ENCODE measurements around the gene DCC. TPM values are rescaled to one million over a fixed set of nuclear protein-coding genes. Genes with fewer than 3 reads are reported as not detected.

DCC gene
- total RNA-seq, 6 donors from 2014 or later: 0.33 to 3.5 (median 1.0) TPM

GRCh38 chr18:52992041-52992440, 652.0 kb downstream of the DCC start:
- Histone ChIP-seq H3K36me3 (no peaks in the 10 kb centered on the region), H3K27ac (no peak overlapping the region), H3K4me3 (no peak overlapping the region), H3K27me3 (no peaks in the 10 kb centered on the region), H3K9me3 (no peaks in the 10 kb centered on the region), H3K4me1 (no peaks in the 10 kb centered on the region)
- DNase-seq (no peak), ATAC-seq (ENCODE audit: low FRiP score in 2 of 2) (no peak)
- TF ChIP-seq POLR2AphosphoS5 (IDR thresholded peaks at IDR 0.05): no peak
- TF ChIP-seq CTCF (IDR thresholded peaks at IDR 0.05): no peak
- TF ChIP-seq EP300 (IDR thresholded peaks at IDR 0.05): no peak
- TF ChIP-seq POLR2A (IDR thresholded peaks at IDR 0.05): no peak
- WGBS, 2 donors: 73% methylated on average over 6 of the region's 6 CpGs

- Histone ChIP-seq H3K4me3 (no peak overlapping the region), H3K36me3 (no peaks in the 10 kb centered on the region), H3K4me1 (no peaks in the 10 kb centered on the region), H3K9me3 (no peaks in the 10 kb centered on the region), H3K27me3 (no peaks in the 10 kb centered on the region), H3K27ac (no peak overlapping the region)
- 52 to 62% methylated on average over 4 of the region's 4 CpGs for WGBS, 2 donors
- TF ChIP-seq EP300 (IDR thresholded peaks at IDR 0.05) (no peak), POLR2A (IDR thresholded peaks at IDR 0.05) (no peak), POLR2AphosphoS5 (IDR thresholded peaks at IDR 0.05) (no peak), CTCF (IDR thresholded peaks at IDR 0.05) (no peak)
- ATAC-seq (ENCODE audit: low FRiP score in 2 of 2) (peak in 1 of 2 donors; percentile 45), DNase-seq (no peak)
Observed at GRCh38 chr18:52995875-52996274, 655.9 kb downstream of the DCC start.

GRCh38 chr18:52999633-53000032, 659.6 kb downstream of the DCC start:
- Histone ChIP-seq H3K36me3 (no peaks in the 10 kb centered on the region), H3K27ac (no peak overlapping the region), H3K4me3 (no peak overlapping the region), H3K9me3 (no peaks in the 10 kb centered on the region), H3K27me3 (no peaks in the 10 kb centered on the region), H3K4me1 (no peaks in the 10 kb centered on the region)
- 86 to 90% methylated on average over 2 of the region's 2 CpGs for WGBS, 2 donors
- no peak for ATAC-seq (ENCODE audit: low FRiP score in 2 of 2)
- no peak for TF ChIP-seq POLR2AphosphoS5 (IDR thresholded peaks at IDR 0.05)
- TF ChIP-seq EP300 (IDR thresholded peaks at IDR 0.05): no peak
- no peak for TF ChIP-seq POLR2A (IDR thresholded peaks at IDR 0.05)
- no peak for TF ChIP-seq CTCF (IDR thresholded peaks at IDR 0.05)
- no peak for DNase-seq

- Histone ChIP-seq H3K4me1 (no peaks in the 10 kb centered on the region), H3K27ac (no peak overlapping the region), H3K36me3 (no peaks in the 10 kb centered on the region), H3K27me3 (no peaks in the 10 kb centered on the region), H3K4me3 (no peak overlapping the region), H3K9me3 (no peaks in the 10 kb centered on the region)
- DNase-seq: no peak
- 23 to 42% methylated on average over 1 of the region's 1 CpG for WGBS, 2 donors
- ATAC-seq (ENCODE audit: low FRiP score in 2 of 2): no peak
- TF ChIP-seq CTCF (IDR thresholded peaks at IDR 0.05) (no peak), POLR2A (IDR thresholded peaks at IDR 0.05) (no peak), EP300 (IDR thresholded peaks at IDR 0.05) (no peak), POLR2AphosphoS5 (IDR thresholded peaks at IDR 0.05) (no peak)
Observed at GRCh38 chr18:53004798-53005197, 664.8 kb downstream of the DCC start.

- WGBS, 2 donors: 40 to 66% methylated on average over 2 of the region's 2 CpGs
- no peaks in the 10 kb centered on the region for H3K9me3 ChIP-seq
- no peaks in the 10 kb centered on the region for H3K4me1 ChIP-seq
- H3K27me3 ChIP-seq: no peaks in the 10 kb centered on the region
- H3K4me3 ChIP-seq: no peak overlapping the region
- ATAC-seq (ENCODE audit: low FRiP score in 2 of 2): no peak
- H3K27ac ChIP-seq: no peak overlapping the region
- DNase-seq: no peak
- no peak for TF ChIP-seq POLR2AphosphoS5 (IDR thresholded peaks at IDR 0.05)
- TF ChIP-seq POLR2A (IDR thresholded peaks at IDR 0.05): no peak
- no peak for TF ChIP-seq EP300 (IDR thresholded peaks at IDR 0.05)
- no peak for TF ChIP-seq CTCF (IDR thresholded peaks at IDR 0.05)
- no peaks in the 10 kb centered on the region for H3K36me3 ChIP-seq
Observed at GRCh38 chr18:53018791-53019190, 678.8 kb downstream of the DCC start.

Measured in upper lobe of left lung (tissue), 6 donors.